Measurements from ENCODE around the gene FBXO42.
A peak's percentile ranks its signal among the peaks of the same experiment; 100 is the strongest.

Gene FBXO42

GRCh38 chr1:16206547-16207317, 145.5 kb downstream of the FBXO42 start:
- H3K4me3 ChIP-seq, result peak overlapping the region; percentile 90
- H3K27ac ChIP-seq, result peak overlapping the region; percentile 91
- TF ChIP-seq EZH2 (IDR thresholded peaks at IDR 0.05) (no peak), POLR2AphosphoS5 (IDR thresholded peaks at IDR 0.05; ENCODE audit: borderline replicate concordance, low read depth, low read length) (peak; percentile 98), FOXP2 (optimal IDR thresholded peaks at IDR 0.05; ENCODE audit: control extremely low read depth, extremely low read length, insufficient read depth) (peak; percentile 13)
- H3K9me3 ChIP-seq (ENCODE audit: low read depth, low read length), result no peaks in the 10 kb centered on the region
- peak; percentile 84 for DNase-seq (ENCODE audit: low read depth, low spot score)
- H3K36me3 ChIP-seq (ENCODE audit: insufficient read depth, low read length), result no peaks in the 10 kb centered on the region
- H3K9ac ChIP-seq (ENCODE audit: insufficient read length), result peak overlapping the region; percentile 77

DNA sequence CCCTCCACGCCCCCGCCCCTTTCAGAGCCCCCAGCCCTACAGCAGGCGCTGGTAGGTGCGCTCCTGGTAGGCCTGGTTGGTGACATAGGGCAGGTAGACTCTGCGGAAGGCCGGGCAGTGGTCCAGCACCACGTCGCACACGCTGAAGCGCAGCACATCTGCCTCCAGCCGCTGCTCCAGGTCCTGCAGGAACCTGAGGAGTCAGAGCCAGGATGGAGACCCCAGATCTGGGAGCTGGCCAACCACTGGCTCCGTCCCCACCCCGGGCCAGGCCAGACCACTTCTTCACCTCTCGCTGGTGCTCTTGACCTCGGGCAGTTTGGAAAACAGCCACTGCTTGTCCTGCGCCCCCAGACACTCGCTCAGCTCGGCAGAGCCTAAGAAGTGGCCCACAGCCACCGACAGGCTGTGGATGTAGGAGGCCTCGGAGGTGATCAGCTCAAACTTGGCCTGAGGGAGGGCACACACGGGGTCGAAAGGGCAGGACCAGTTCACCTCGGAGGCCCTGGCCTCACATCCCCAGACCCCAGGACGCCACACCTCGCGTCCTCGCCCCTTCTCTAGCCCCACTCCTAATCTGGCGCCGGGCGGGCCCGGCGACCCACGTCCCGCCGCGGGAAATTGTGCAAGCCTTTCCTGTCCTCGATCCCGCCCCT, 146.3 kb downstream of the FBXO42 start:
- peak overlapping the region; percentile 83 for H3K9ac ChIP-seq (ENCODE audit: insufficient read length)
- peak overlapping the region; percentile 85 for H3K27ac ChIP-seq
- no peak for TF ChIP-seq FOXP2 (optimal IDR thresholded peaks at IDR 0.05; ENCODE audit: control extremely low read depth, extremely low read length, insufficient read depth)
- TF ChIP-seq POLR2AphosphoS5 (IDR thresholded peaks at IDR 0.05; ENCODE audit: borderline replicate concordance, low read depth, low read length), result no peak
- no peak for TF ChIP-seq EZH2 (IDR thresholded peaks at IDR 0.05)

DNA sequence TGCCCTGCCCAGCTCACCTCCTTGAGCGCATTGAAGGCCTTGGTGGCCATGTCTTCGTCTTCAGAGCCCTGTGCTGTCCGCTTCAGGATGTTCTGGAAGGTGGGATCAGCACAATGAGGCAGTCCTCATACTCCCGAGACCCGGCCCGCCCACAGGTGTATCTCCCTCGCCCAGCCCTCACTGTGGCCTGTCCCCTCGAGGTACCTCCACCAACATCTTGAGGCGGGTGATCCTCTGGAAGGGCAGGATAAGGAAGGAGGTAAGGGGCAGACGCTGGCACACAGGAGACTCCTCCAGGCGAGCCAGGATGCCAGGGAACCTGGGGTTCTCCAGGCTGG, 147.0 kb downstream of the FBXO42 start:
- Histone ChIP-seq H3K9ac (ENCODE audit: insufficient read length) (no peak overlapping the region), H3K36me3 (ENCODE audit: insufficient read depth, low read length) (no peaks in the 10 kb centered on the region), H3K27ac (no peak overlapping the region), H3K4me3 (no peak overlapping the region), H3K9me3 (ENCODE audit: low read depth, low read length) (no peaks in the 10 kb centered on the region)
- TF ChIP-seq EZH2 (IDR thresholded peaks at IDR 0.05) (no peak), FOXP2 (optimal IDR thresholded peaks at IDR 0.05; ENCODE audit: control extremely low read depth, extremely low read length, insufficient read depth) (no peak), POLR2AphosphoS5 (IDR thresholded peaks at IDR 0.05; ENCODE audit: borderline replicate concordance, low read depth, low read length) (no peak)
- no peak for DNase-seq (ENCODE audit: low read depth, low spot score)

More for the DNA sequence above, 146.3 kb downstream of the FBXO42 start:
- Histone ChIP-seq H3K9me3 (ENCODE audit: low read depth, low read length) (no peaks in the 10 kb centered on the region), H3K4me3 (peak overlapping the region; percentile 90), H3K36me3 (ENCODE audit: insufficient read depth, low read length) (no peaks in the 10 kb centered on the region)
- DNase-seq (ENCODE audit: low read depth, low spot score), result no peak

GRCh38 chr1:16204634-16205333, 147.5 kb downstream of the FBXO42 start:
- DNase-seq (ENCODE audit: low read depth, low spot score), result no peak
- H3K9me3 ChIP-seq (ENCODE audit: low read depth, low read length), result no peaks in the 10 kb centered on the region
- H3K36me3 ChIP-seq (ENCODE audit: insufficient read depth, low read length), result no peaks in the 10 kb centered on the region
- no peak overlapping the region for H3K27ac ChIP-seq
- TF ChIP-seq EZH2 (IDR thresholded peaks at IDR 0.05) (no peak), POLR2AphosphoS5 (IDR thresholded peaks at IDR 0.05; ENCODE audit: borderline replicate concordance, low read depth, low read length) (no peak), FOXP2 (optimal IDR thresholded peaks at IDR 0.05; ENCODE audit: control extremely low read depth, extremely low read length, insufficient read depth) (no peak)
- H3K9ac ChIP-seq (ENCODE audit: insufficient read length), result no peak overlapping the region
- no peak overlapping the region for H3K4me3 ChIP-seq

DNA sequence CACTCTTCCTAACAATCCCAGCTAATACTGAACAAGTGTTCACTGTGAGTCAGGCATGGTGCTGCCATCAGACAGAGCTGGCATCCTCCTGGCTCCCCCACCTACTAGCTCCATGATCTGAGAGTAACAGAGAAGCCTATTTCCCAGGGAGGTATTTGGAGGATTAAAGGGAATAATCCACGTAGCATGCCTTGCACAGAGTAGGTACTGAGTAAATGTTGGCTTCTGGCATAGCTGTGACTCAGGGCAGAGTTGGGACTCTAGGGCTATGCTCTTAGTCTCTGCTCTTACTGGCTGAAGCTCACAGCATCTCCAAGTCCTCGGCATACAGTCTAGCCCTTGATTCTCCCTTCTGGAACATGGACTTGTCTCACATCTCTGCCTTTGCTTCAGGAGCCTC, 148.1 kb downstream of the FBXO42 start:
- no peak overlapping the region for H3K27ac ChIP-seq
- no peaks in the 10 kb centered on the region for H3K36me3 ChIP-seq (ENCODE audit: insufficient read depth, low read length)
- no peak for DNase-seq (ENCODE audit: low read depth, low spot score)
- no peak for TF ChIP-seq FOXP2 (optimal IDR thresholded peaks at IDR 0.05; ENCODE audit: control extremely low read depth, extremely low read length, insufficient read depth)
- TF ChIP-seq POLR2AphosphoS5 (IDR thresholded peaks at IDR 0.05; ENCODE audit: borderline replicate concordance, low read depth, low read length), result no peak
- TF ChIP-seq EZH2 (IDR thresholded peaks at IDR 0.05), result no peak
- no peak overlapping the region for H3K9ac ChIP-seq (ENCODE audit: insufficient read length)
- H3K4me3 ChIP-seq, result no peak overlapping the region
- no peaks in the 10 kb centered on the region for H3K9me3 ChIP-seq (ENCODE audit: low read depth, low read length)

GRCh38 chr1:16203550-16203949, 148.7 kb downstream of the FBXO42 start:
- H3K9ac ChIP-seq (ENCODE audit: insufficient read length), result no peak overlapping the region
- H3K9me3 ChIP-seq (ENCODE audit: low read depth, low read length), result no peaks in the 10 kb centered on the region
- H3K36me3 ChIP-seq (ENCODE audit: insufficient read depth, low read length), result no peaks in the 10 kb centered on the region
- no peak overlapping the region for H3K4me3 ChIP-seq
- TF ChIP-seq EZH2 (IDR thresholded peaks at IDR 0.05), result no peak
- TF ChIP-seq FOXP2 (optimal IDR thresholded peaks at IDR 0.05; ENCODE audit: control extremely low read depth, extremely low read length, insufficient read depth), result no peak
- TF ChIP-seq POLR2AphosphoS5 (IDR thresholded peaks at IDR 0.05; ENCODE audit: borderline replicate concordance, low read depth, low read length), result no peak
- H3K27ac ChIP-seq, result no peak overlapping the region
- DNase-seq (ENCODE audit: low read depth, low spot score), result no peak

DNA sequence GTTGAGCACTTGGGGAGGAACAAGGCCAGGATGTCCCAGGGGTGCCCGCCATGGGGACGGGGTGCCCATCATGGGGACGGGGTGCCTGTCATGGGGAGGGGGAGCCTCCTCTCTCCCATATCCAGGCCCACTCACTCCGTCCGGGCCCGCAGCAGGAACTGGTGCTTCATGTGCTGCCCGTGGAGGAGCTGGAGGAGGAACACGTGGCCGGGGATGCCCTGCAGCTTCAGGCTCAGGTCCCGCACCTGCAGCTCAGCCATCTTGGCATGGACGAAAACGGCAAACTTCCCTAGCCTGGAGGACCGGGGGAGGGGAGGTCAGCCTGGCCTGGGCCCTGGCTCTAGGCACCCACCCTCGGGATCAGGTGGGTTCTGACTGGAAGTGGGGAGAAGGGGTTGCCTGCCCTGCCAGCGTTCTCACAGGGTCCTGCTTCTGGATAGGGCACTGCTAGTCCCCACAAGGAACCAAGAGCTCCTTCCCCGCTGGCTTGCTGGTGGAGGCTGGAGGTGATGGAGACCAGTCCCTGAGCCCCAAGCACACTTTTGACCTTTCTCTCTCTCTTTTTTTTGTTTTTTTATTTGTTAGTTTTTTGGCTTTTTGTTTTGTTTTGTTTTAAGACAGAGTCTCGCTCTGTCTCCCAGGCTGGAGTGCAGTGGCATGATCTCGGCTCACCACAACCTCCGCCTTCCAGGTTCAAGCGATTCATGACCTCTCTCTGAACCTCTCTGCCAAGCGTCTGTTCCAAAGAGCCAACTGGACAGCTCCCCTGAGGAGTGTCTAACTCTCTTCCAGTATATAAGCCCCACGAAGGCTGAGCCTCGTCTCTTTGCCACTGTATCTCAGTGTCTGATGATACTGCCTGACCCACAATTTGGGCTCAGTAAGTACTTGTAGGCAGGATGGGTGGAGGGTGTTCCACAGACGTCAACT, 149.7 kb downstream of the FBXO42 start:
- Histone ChIP-seq H3K4me3 (no peak overlapping the region), H3K36me3 (ENCODE audit: insufficient read depth, low read length) (no peaks in the 10 kb centered on the region), H3K9me3 (ENCODE audit: low read depth, low read length) (no peaks in the 10 kb centered on the region), H3K27ac (no peak overlapping the region), H3K9ac (ENCODE audit: insufficient read length) (no peak overlapping the region)
- TF ChIP-seq EZH2 (IDR thresholded peaks at IDR 0.05) (no peak), POLR2AphosphoS5 (IDR thresholded peaks at IDR 0.05; ENCODE audit: borderline replicate concordance, low read depth, low read length) (no peak), FOXP2 (optimal IDR thresholded peaks at IDR 0.05; ENCODE audit: control extremely low read depth, extremely low read length, insufficient read depth) (no peak)
- no peak for DNase-seq (ENCODE audit: low read depth, low spot score)
